ENCODE measurements around the gene GNAT2. TPM values are rescaled to one million over a fixed set of nuclear protein-coding genes. Genes with fewer than 3 reads are reported as not detected.

Gene GNAT2
- total RNA-seq, 1 donor from 2014 or later: not detected

DNA sequence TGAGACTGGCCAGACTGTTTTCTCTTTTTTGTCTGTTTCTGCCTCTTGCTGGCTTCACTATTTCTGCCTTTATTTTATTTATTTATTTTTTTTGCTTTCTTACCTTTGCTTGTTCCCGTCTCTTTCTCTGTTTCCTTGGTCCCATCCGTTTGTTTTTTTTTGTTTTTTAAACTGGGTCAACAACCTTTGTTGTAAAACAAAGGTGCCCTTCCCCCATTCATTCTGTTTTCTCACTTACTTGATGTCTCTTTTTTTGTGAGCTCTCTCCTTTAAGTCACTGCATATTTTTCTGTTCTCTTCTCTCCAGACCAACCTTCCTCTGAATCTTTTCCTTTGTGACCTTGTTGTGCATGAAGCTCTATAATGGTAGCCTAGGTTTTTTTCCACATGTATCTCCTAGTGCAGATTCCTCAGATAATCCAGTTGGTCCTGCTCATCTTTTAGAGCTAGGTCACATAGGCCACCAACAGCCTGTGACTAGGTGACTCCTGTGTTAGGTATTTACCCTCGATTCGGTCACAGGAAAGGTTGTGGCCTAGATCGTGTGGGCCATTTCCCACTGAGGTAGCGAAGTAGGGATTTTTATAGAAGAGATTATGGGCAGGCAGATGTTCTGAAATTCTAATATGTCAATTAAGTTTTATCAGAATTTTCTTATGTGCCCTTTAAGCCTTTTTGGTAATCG lies 55.1 kb downstream of the GNAT2 start:
- H3K27ac Mint-ChIP-seq: no peak overlapping the region
- POLR2A ChIA-PET: interaction anchor here (1.3 kb wide), 1 partner anchor 16 kb away, joined by 4 read pairs; the partner anchor contains the start of gene GNAI3
- intact Hi-C loops (cut with micrococcal nuclease): no loop called here

GRCh38 chr1:109559995-109560394 lies 59.4 kb downstream of the GNAT2 start:
- ATAC-seq (ENCODE audit: low read depth): no peak

More for the DNA sequence above, 55.1 kb downstream of the GNAT2 start:
- H3K4me1 Mint-ChIP-seq: peaks cover 58% of the 10 kb centered on the region
- no peak for TF ChIP-seq CTCF (IDR thresholded peaks at IDR 0.05)
- ATAC-seq (ENCODE audit: low read depth) (no peak), DNase-seq (no peak)
- no peak overlapping the region for H3K4me3 Mint-ChIP-seq
- H3K9me3 Mint-ChIP-seq: no peaks in the 10 kb centered on the region
- H3K27me3 Mint-ChIP-seq: no peaks in the 10 kb centered on the region
- peaks cover 2% of the 10 kb centered on the region for H3K36me3 Mint-ChIP-seq (ENCODE audit: low read depth)
- CTCF ChIA-PET: no interaction called here

GRCh38 chr1:109557520-109557919 lies 61.9 kb downstream of the GNAT2 start:
- DNase-seq (no peak), ATAC-seq (ENCODE audit: low read depth) (no peak)
- ChIA-PET POLR2A (no interaction called here), CTCF (no interaction called here)
- Mint-ChIP-seq H3K27me3 (no peaks in the 10 kb centered on the region), H3K4me3 (no peak overlapping the region), H3K36me3 (ENCODE audit: low read depth) (peaks cover 18% of the 10 kb centered on the region), H3K9me3 (no peaks in the 10 kb centered on the region), H3K27ac (no peak overlapping the region), H3K4me1 (peaks cover 82% of the 10 kb centered on the region)
- intact Hi-C loops (cut with micrococcal nuclease): no loop called here
- no peak for TF ChIP-seq CTCF (IDR thresholded peaks at IDR 0.05)

More at GRCh38 chr1:109559995-109560394, 59.4 kb downstream of the GNAT2 start:
- Mint-ChIP-seq H3K9me3 (no peaks in the 10 kb centered on the region), H3K27me3 (no peaks in the 10 kb centered on the region), H3K4me3 (no peak overlapping the region), H3K4me1 (peaks cover 78% of the 10 kb centered on the region), H3K36me3 (ENCODE audit: low read depth) (peaks cover 9% of the 10 kb centered on the region), H3K27ac (no peak overlapping the region)
- intact Hi-C loops (cut with micrococcal nuclease): no loop called here
- no peak for DNase-seq
- ChIA-PET POLR2A (no interaction called here), CTCF (interaction anchor here (0.9 to 1.8 kb wide), 3 partner anchors 10 to 425 kb away, joined by 3 to 4 read pairs (median 3); partner anchors contain the start of gene AHCYL1)
- TF ChIP-seq CTCF (IDR thresholded peaks at IDR 0.05): no peak

DNA sequence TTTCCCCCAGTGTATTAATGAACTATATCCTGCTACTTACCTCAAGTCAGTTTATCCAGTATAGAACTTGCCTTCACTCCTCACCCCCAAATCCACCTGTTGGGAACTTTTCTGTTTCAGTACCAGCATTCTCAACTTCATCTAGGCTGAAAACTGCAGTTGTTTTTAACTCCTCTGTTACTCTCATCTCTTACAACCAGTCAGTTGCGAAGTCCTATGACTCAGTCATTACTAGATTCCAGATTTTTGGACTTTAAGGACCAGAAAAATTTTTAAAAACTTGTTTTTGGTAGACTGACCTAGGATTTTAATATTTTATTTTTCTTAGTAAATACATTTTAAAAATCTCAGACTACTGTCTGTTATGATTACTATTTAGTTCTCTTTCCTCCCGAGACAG lies 62.9 kb downstream of the GNAT2 start:
- TF ChIP-seq CTCF (IDR thresholded peaks at IDR 0.05): no peak
- CTCF ChIA-PET: no interaction called here
- POLR2A ChIA-PET: no interaction called here
- Mint-ChIP-seq H3K27ac (peak overlapping the region; percentile 46), H3K4me3 (no peak overlapping the region), H3K9me3 (no peaks in the 10 kb centered on the region), H3K4me1 (peaks cover 77% of the 10 kb centered on the region), H3K36me3 (ENCODE audit: low read depth) (peaks cover 18% of the 10 kb centered on the region), H3K27me3 (no peaks in the 10 kb centered on the region)
- ATAC-seq (ENCODE audit: low read depth): no peak
- DNase-seq: no peak
- intact Hi-C loops (cut with micrococcal nuclease): no loop called here

Other genes with a start within 250 kb of the GNAT2 start
- 0.20 and 0.37 TPM in 2 replicates for gene SORT1, start 221.7 kb downstream of the GNAT2 start, total RNA-seq
- gene PSMA5, start 193.2 kb downstream of the GNAT2 start, total RNA-seq: 105 and 125 TPM in 2 replicates
- not detected in 2 replicates for gene SYPL2, start 153.1 kb downstream of the GNAT2 start, total RNA-seq
- gene ATXN7L2, start 135.7 kb downstream of the GNAT2 start, total RNA-seq: 7.5 and 9.0 TPM in 2 replicates
- 17.1 and 18.1 TPM in 2 replicates for gene CYB561D1, start 125.5 kb downstream of the GNAT2 start, total RNA-seq
- 0.42 and 0.53 TPM in 2 replicates for gene AMIGO1, start 109.9 kb downstream of the GNAT2 start, total RNA-seq
- 0.15 TPM in 1 of 2 replicates, not detected in the other for gene GPR61, start 79.7 kb downstream of the GNAT2 start, total RNA-seq
- gene GNAI3, start 71.0 kb downstream of the GNAT2 start, total RNA-seq: 7.5 and 8.4 TPM in 2 replicates
- 56.8 and 64.9 TPM in 2 replicates for gene AMPD2, start 221 bp upstream of the GNAT2 start, total RNA-seq
- 13.1 and 13.7 TPM in 2 replicates for gene GSTM4, start 36.5 kb upstream of the GNAT2 start, total RNA-seq
- 9.2 and 11.0 TPM in 2 replicates for gene GSTM2, start 48.4 kb upstream of the GNAT2 start, total RNA-seq
- 22.2 and 22.4 TPM in 2 replicates for gene GSTM1, start 68.2 kb upstream of the GNAT2 start, total RNA-seq
- gene GSTM5, start 92.6 kb upstream of the GNAT2 start, total RNA-seq: 0.04 TPM in 1 of 2 replicates, not detected in the other
- gene GSTM3, start 121.4 kb upstream of the GNAT2 start, total RNA-seq: 0.55 and 0.61 TPM in 2 replicates
- gene EPS8L3, start 144.3 kb upstream of the GNAT2 start, total RNA-seq: not detected in 2 replicates

Data from activated B cell treated with CpG ODN at 0.5 μM for 24 hours (primary cell).